Endothelial cell (in vitro differentiated cells): ENCODE measurements around the gene CDR2L. TPM values are rescaled to one million over a fixed set of nuclear protein-coding genes. Genes with fewer than 3 reads are reported as not detected.
"Not testable (repeated sequence)": the region's sequence is repeated elsewhere in the genome, so short reads cannot be mapped to it uniquely, and the experiment has no call there.

ENCODE experiments used
- DNase-seq: peaks from one replicate; pipeline ENCODE4 v3.0.0; 2021; ENCODE audit warnings: low spot score
- H3K27ac Mint-ChIP-seq: one replicate; pipeline ENCODE4 v1.8.0; 2021; ENCODE audit warnings: mixed read lengths, inconsistent platforms; ENCODE audit not compliant: unreplicated experiment
- H3K27me3 Mint-ChIP-seq: one replicate; pipeline ENCODE4 v1.8.0; 2021; ENCODE audit warnings: mild to moderate bottlenecking, moderate library complexity, mixed read lengths, inconsistent platforms; ENCODE audit not compliant: unreplicated experiment
- H3K36me3 Mint-ChIP-seq: one replicate; pipeline ENCODE4 v1.8.0; 2021; ENCODE audit warnings: mild to moderate bottlenecking, low read depth, mixed read lengths, inconsistent platforms; ENCODE audit not compliant: unreplicated experiment
- H3K4me1 Mint-ChIP-seq: one replicate; pipeline ENCODE4 v1.8.0; 2021; ENCODE audit warnings: mild to moderate bottlenecking, mixed read lengths, inconsistent platforms; ENCODE audit not compliant: unreplicated experiment
- H3K4me3 Mint-ChIP-seq: one replicate; pipeline ENCODE4 v1.8.0; 2021; ENCODE audit warnings: mild to moderate bottlenecking, mixed read lengths, inconsistent platforms; ENCODE audit not compliant: unreplicated experiment
- H3K9me3 Mint-ChIP-seq: one replicate; pipeline ENCODE4 v1.8.0; 2021; ENCODE audit warnings: mixed read lengths, inconsistent platforms; ENCODE audit not compliant: unreplicated experiment
- CTCF ChIP-seq: fragments of 200-600 bp; sonication (generic); IDR thresholded peaks from one replicate; pipeline ENCODE4 v1.5.0; 2021; ENCODE audit warnings: antibody characterized with exemption; ENCODE audit not compliant: unreplicated experiment
- total RNA-seq: library from RNA; stranded (reverse); fragmentation: NEBNext Ultra II Directional; extraction: Animal tissue kit (Norgen Biotek cat#: 25700); gene quantifications from one replicate; pipeline ENCODE4 v1.2.1, GENCODE V29; 2021; ENCODE audit not compliant: unreplicated experiment

Gene CDR2L
- total RNA-seq, 1 donor from 2014 or later: 33.2 TPM

- H3K4me1 Mint-ChIP-seq: peaks cover 6% of the 10 kb centered on the region
- H3K9me3 Mint-ChIP-seq: no peaks in the 10 kb centered on the region
- peak overlapping the region; percentile 90 for H3K4me3 Mint-ChIP-seq
- peaks cover 13% of the 10 kb centered on the region for H3K27me3 Mint-ChIP-seq
- H3K36me3 Mint-ChIP-seq: no peaks in the 10 kb centered on the region
- H3K27ac Mint-ChIP-seq: peak overlapping the region; percentile 79
- no peak for TF ChIP-seq CTCF
- DNase-seq: peak; percentile 70
Measured at GRCh38 chr17:74981979-74982662, 5.3 kb upstream of the CDR2L start.

GRCh38 chr17:74982663-74983313 lies 4.6 kb upstream of the CDR2L start:
- not testable (repeated sequence) for H3K9me3 Mint-ChIP-seq, DNase-seq, H3K36me3 Mint-ChIP-seq, H3K4me1 Mint-ChIP-seq
- peaks cover 12% of the 10 kb centered on the region for H3K27me3 Mint-ChIP-seq
- peak overlapping the region; percentile 87 for H3K4me3 Mint-ChIP-seq
- H3K27ac Mint-ChIP-seq: peak overlapping the region; percentile 59

- Mint-ChIP-seq H3K27ac (no peak overlapping the region), H3K9me3 (no peaks in the 10 kb centered on the region), H3K4me3 (no peak overlapping the region), H3K27me3 (peaks cover 7% of the 10 kb centered on the region), H3K36me3 (no peaks in the 10 kb centered on the region), H3K4me1 (peaks cover 18% of the 10 kb centered on the region)
- no peak for TF ChIP-seq CTCF
- no peak for DNase-seq
Measured at GRCh38 chr17:74986206-74986576, 1.2 kb upstream of the CDR2L start.

- peak; percentile 6 for TF ChIP-seq CTCF
- peaks cover 22% of the 10 kb centered on the region for H3K4me1 Mint-ChIP-seq
- H3K27ac Mint-ChIP-seq: peak overlapping the region; percentile 82
Measured at GRCh38 chr17:74987909-74988711, 678 bp downstream of the CDR2L start.

GRCh38 chr17:74990581-74991105 lies 3.2 kb downstream of the CDR2L start:
- Mint-ChIP-seq H3K4me3 (no peak overlapping the region), H3K27me3 (peaks cover 2% of the 10 kb centered on the region), H3K27ac (peak overlapping the region; percentile 30), H3K9me3 (no peaks in the 10 kb centered on the region), H3K4me1 (peaks cover 22% of the 10 kb centered on the region), H3K36me3 (peaks cover 5% of the 10 kb centered on the region)
- TF ChIP-seq CTCF: no peak
- no peak for DNase-seq

More at GRCh38 chr17:74987909-74988711, 678 bp downstream of the CDR2L start:
- DNase-seq: peak; percentile 70
- Mint-ChIP-seq H3K36me3 (peaks cover under 1% of the 10 kb centered on the region), H3K4me3 (peak overlapping the region; percentile 90), H3K27me3 (peaks cover 2% of the 10 kb centered on the region), H3K9me3 (no peaks in the 10 kb centered on the region)
